ACC112 (cell line): ENCODE results near the gene USP32.
A peak's percentile ranks its signal among the peaks of the same experiment; 100 is the strongest.
"Not testable (repeated sequence)": the region's sequence is repeated elsewhere in the genome, so short reads cannot be mapped to it uniquely, and the experiment has no call there.

Experiments
- H2AFZ ChIP-seq: fragments of 200-600 bp; sonication (generic); one replicate; pipeline ENCODE4 v1.6.0; 2017; ENCODE audit warnings: antibody characterized with exemption, low read length; ENCODE audit not compliant: unreplicated experiment
- H3K27ac ChIP-seq: fragments of 200-600 bp; sonication (generic); 2 replicates; pipeline ENCODE4 v1.5.1; 2014; ENCODE audit warnings: low read depth, mild to moderate bottlenecking, antibody characterized with exemption, low read length, moderate library complexity
- H3K27me3 ChIP-seq: fragments of 200-600 bp; sonication (generic); 2 replicates; pipeline ENCODE4 v1.6.1; 2014; ENCODE audit warnings: mild to moderate bottlenecking, antibody characterized with exemption, low read length, moderate library complexity, mixed read lengths; ENCODE audit not compliant: insufficient read depth
- H3K36me3 ChIP-seq: fragments of 200-600 bp; sonication (generic); 2 replicates; pipeline ENCODE4 v1.6.1; 2016; ENCODE audit warnings: mild to moderate bottlenecking, antibody characterized with exemption, low read length, moderate library complexity, mixed read lengths; ENCODE audit not compliant: insufficient read depth
- H3K4me1 ChIP-seq: fragments of 200-600 bp; sonication (generic); one replicate; pipeline ENCODE4 v1.6.1; 2016; ENCODE audit warnings: low read length, mixed read lengths; ENCODE audit not compliant: insufficient read depth, unreplicated experiment, control insufficient read depth
- H3K4me3 ChIP-seq: fragments of 200-600 bp; sonication (generic); 2 replicates; pipeline ENCODE4 v1.5.1; 2014; ENCODE audit warnings: mild to moderate bottlenecking, low read depth, low read length
- H3K79me2 ChIP-seq: fragments of 200-600 bp; sonication (generic); one replicate; pipeline ENCODE4 v1.6.0; 2016; ENCODE audit warnings: low read length; ENCODE audit not compliant: control insufficient read depth, unreplicated experiment, insufficient read depth

USP32 gene

DNA sequence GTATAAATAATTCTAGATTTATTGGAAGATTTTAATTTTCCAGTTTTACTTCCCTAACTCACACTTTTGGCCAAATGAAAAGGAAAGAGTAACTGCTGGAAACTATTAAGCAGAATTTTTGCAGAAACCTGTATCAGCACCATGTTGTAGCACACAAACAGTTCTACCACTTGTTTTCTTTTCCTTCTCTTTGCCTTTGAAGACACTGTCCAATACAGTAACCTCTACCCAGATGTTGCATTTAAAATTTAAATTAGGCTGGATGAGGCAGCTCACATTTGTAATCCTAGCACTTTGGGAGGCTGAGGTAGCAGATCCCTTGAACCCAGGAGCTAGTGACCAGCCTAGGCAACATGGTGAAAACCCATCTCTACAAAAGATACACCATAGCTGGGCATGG lies 186.2 kb downstream of the USP32 start:
- not testable (repeated sequence) for H3K27ac ChIP-seq, H3K4me3 ChIP-seq, H3K79me2 ChIP-seq, H3K4me1 ChIP-seq, H3K27me3 ChIP-seq, H2AFZ ChIP-seq, H3K36me3 ChIP-seq

DNA sequence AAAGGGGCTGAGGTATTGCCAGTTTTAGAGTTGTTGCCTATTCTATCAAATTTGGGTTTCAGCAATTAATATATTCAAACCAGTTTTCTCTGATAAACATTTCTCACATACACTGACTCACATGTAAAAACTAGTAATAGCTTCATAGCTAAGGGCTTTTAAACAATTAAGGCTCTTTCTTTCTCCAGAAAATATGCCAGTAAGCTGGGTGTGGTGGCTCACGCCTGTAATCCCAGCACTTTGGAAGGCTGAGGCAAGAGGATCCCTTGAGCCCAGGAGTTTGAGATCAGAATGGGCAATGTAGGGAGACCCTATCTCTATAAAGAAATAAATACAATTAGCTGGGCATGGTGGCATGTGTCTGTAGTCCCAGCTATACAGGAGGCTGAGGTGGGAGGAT lies 193.3 kb downstream of the USP32 start:
- H3K27me3 ChIP-seq, H3K36me3 ChIP-seq, H2AFZ ChIP-seq, H3K27ac ChIP-seq, H3K79me2 ChIP-seq, H3K4me3 ChIP-seq, H3K4me1 ChIP-seq: not testable (repeated sequence)

GRCh38 chr17:60194141-60194540 lies 197.8 kb downstream of the USP32 start:
- H3K27me3 ChIP-seq, H3K4me1 ChIP-seq, H3K79me2 ChIP-seq, H3K27ac ChIP-seq, H3K4me3 ChIP-seq, H2AFZ ChIP-seq: not testable (repeated sequence)
- peaks cover 12% of the 10 kb centered on the region for H3K36me3 ChIP-seq

- Histone ChIP-seq H3K27me3 (no peaks in the 10 kb centered on the region), H2AFZ (no peak overlapping the region), H3K4me3 (no peak overlapping the region), H3K4me1 (no peaks in the 10 kb centered on the region), H3K27ac (no peak overlapping the region), H3K79me2 (no peaks in the 10 kb centered on the region), H3K36me3 (peaks cover 17% of the 10 kb centered on the region)
Measured at GRCh38 chr17:60193482-60193881, 198.5 kb downstream of the USP32 start.

DNA sequence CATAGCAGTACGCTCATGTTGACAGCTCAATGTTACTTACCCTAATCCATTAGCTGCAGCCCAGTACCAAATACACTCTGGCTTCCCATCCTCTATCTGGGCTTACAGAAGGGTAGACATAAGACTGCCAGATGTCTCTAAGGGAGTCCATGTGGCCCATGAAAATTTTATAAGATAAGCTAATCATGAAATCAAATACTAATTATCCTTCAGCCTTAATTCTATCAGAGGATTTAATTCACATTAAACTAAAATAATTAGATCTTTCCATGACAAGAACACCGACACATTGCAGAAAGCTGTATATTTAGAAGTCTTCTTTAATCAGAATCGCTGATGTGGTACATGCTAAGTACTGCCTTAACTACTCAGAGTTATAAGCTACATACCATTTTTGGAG lies 198.9 kb downstream of the USP32 start:
- not testable (repeated sequence) for H3K4me3 ChIP-seq, H2AFZ ChIP-seq, H3K4me1 ChIP-seq, H3K27me3 ChIP-seq, H3K27ac ChIP-seq, H3K79me2 ChIP-seq
- peaks cover 13% of the 10 kb centered on the region for H3K36me3 ChIP-seq

DNA sequence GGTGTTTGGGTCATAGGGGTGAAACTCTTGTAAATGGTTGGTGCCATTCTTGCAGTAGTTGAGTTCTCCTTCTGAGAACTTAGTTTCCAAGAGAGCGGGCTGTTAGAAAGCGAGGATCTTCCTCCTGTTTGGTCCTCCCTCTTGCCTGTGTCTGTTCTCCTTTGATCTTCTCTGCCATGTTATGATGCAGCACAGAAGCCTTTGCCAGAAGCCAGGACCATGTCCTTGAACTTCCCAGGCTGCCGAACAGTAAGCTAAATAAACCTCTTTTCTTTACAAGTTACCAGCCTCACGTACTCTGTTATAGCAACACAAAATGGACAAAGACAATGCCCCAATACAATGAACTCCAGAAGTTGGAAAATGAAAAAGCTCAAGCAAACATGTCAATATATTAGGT lies 201.9 kb downstream of the USP32 start:
- H3K79me2 ChIP-seq, H3K27me3 ChIP-seq, H3K4me3 ChIP-seq: not testable (repeated sequence)

DNA sequence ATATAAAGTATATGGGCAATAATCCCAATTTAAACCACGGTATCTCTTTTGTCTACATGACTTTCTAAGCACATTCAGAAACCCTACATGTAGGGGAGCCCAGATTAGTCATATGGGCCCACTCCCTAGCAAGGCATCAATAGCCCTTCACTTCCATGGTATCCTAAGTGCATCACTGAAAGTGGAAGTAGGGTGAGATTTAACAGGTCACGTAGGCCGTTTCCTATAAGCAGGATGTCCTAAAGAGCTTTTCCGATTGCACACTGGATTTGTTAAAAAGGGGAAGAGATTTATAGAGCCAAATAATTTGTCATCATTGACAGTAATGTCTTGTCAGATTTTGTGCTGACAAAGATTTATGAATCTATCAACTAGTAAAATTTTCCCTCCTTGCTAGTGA lies 203.2 kb downstream of the USP32 start:
- peaks cover 9% of the 10 kb centered on the region for H3K4me1 ChIP-seq
- no peaks in the 10 kb centered on the region for H3K27me3 ChIP-seq
- no peaks in the 10 kb centered on the region for H3K79me2 ChIP-seq
- H3K27ac ChIP-seq, result 0 out of 2 replicates have a peak overlapping the region, but pooled peaks have one; percentile 9
- no peak overlapping the region for H2AFZ ChIP-seq
- H3K4me3 ChIP-seq, result no peak overlapping the region
- H3K36me3 ChIP-seq, result peaks cover 15% of the 10 kb centered on the region

More for the DNA sequence above, 201.9 kb downstream of the USP32 start:
- H2AFZ ChIP-seq, H3K4me1 ChIP-seq, H3K27ac ChIP-seq: not testable (repeated sequence)
- peaks cover 12% of the 10 kb centered on the region for H3K36me3 ChIP-seq

GRCh38 chr17:60186846-60187745 lies 204.8 kb downstream of the USP32 start:
- Histone ChIP-seq H3K36me3 (peaks cover 18% of the 10 kb centered on the region), H3K27ac (peak overlapping the region; percentile 65)
- H3K4me3 ChIP-seq, result not testable (repeated sequence)

GRCh38 chr17:60186372-60186771 lies 205.6 kb downstream of the USP32 start:
- H3K36me3 ChIP-seq, result peaks cover 18% of the 10 kb centered on the region
- H3K4me3 ChIP-seq, H3K27ac ChIP-seq, H3K79me2 ChIP-seq, H3K4me1 ChIP-seq, H3K27me3 ChIP-seq, H2AFZ ChIP-seq: not testable (repeated sequence)

More at GRCh38 chr17:60186846-60187745, 204.8 kb downstream of the USP32 start:
- H3K4me1 ChIP-seq, H3K79me2 ChIP-seq, H2AFZ ChIP-seq, H3K27me3 ChIP-seq: not testable (repeated sequence)

DNA sequence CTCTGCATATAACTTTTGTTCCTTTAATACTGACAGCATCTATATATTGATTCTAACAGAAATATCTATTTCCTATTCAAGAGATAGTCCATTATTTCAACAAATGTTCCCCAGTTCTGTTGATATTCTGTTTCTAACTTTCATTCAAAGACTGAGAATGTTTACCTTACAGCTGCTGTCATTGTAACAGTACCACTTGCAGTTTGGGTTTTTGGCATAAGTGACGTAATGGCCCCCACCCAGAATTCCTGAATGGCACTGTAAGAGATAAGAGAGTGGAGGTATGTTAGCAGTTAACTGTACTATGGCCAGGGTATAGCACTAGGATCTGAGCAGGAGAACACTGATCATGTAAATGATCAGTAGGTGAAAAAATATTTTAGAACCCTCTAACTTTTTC lies 211.6 kb downstream of the USP32 start:
- H3K27me3 ChIP-seq, H3K27ac ChIP-seq, H2AFZ ChIP-seq, H3K4me1 ChIP-seq, H3K79me2 ChIP-seq, H3K4me3 ChIP-seq: not testable (repeated sequence)
- peaks cover 11% of the 10 kb centered on the region; the same call in 1 of the 2 replicates for H3K36me3 ChIP-seq

GRCh38 chr17:60178180-60178579 lies 213.8 kb downstream of the USP32 start:
- H3K4me1 ChIP-seq, H3K79me2 ChIP-seq, H3K27me3 ChIP-seq, H3K27ac ChIP-seq, H3K36me3 ChIP-seq, H2AFZ ChIP-seq, H3K4me3 ChIP-seq: not testable (repeated sequence)
